ENCODE measurements around the gene DENND4A. TPM values are rescaled to one million over a fixed set of nuclear protein-coding genes. Genes with fewer than 3 reads are reported as not detected.
A peak's percentile ranks its signal among the peaks of the same experiment; 100 is the strongest.

The DENND4A gene
- total and polyA plus RNA-seq, 2 donors (not counting 1 experiment from before 2014, with no cell fraction given), result 24.4 to 103 TPM

DNA sequence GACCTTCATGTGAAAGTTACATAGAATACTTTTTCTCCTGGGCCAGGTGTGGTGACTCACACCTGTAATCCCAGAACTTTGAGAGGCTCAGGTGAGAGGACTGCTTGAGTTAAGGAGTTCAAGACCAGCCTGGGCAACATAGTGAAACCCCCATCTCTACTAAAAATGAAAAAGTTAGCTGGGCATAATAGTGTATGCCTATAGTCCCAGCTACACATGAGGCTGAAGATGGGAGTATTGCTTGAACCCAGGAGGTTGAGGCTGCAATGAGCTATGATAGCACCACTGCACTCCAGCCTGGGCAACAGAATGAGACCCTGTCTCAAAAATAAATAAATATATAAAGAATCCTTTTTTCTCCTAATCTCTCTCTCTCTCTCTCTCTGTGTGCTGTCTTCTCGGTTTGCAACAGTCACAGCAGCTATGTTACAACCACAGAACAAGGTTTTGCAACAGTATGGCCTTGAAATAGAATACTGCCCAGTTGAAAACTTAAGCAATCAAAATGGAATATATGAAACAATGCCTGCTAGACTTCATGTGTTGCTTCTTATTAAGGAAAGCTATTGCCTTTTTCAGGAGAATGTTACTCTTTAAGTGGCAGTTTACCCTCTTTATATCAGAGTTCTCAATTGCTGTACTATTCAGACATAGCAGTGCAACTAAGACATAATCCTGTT lies 12.3 kb upstream of the DENND4A start:
- no peaks in the 10 kb centered on the region for H3K9me3 ChIP-seq (ENCODE audit: control extremely low read depth in 1 of 3, control insufficient read depth in 2 of 3, insufficient read depth in 1 of 3, low read length in 2 of 3)
- CTCF ChIA-PET, result interaction anchor here (0.6 to 1.3 kb wide), 5 partner anchors 9 to 34 kb away, joined by 3 to 4 read pairs (median 3); no protein-coding TSS in a partner anchor
- no peaks in the 10 kb centered on the region for H3K9me3 Mint-ChIP-seq (ENCODE audit: insufficient read depth)
- no peak overlapping the region for H3K4me3 ChIP-seq (ENCODE audit: control extremely low read depth in 1 of 5, extremely low read depth in 1 of 5, insufficient read depth in 1 of 5, low read depth in 2 of 5, low read length in 4 of 5)
- peaks cover 23% of the 10 kb centered on the region for H3K4me1 Mint-ChIP-seq
- H3K9ac ChIP-seq (ENCODE audit: low read length), result no peak overlapping the region
- H3K4me1 ChIP-seq (ENCODE audit: control insufficient read depth in 2 of 2, insufficient read depth in 2 of 2, low read length in 2 of 2), result peaks cover 3 to 17% of the 10 kb centered on the region in 2 donors
- no peak for ATAC-seq (ENCODE audit: low read depth)
- no peaks in the 10 kb centered on the region for H3K27me3 ChIP-seq (replicated peaks in 1 of 4; ENCODE audit: control extremely low read depth in 1 of 4, control insufficient read depth in 3 of 4, insufficient read depth in 4 of 4, low read length in 3 of 4)
- POLR2A ChIA-PET, result interaction anchor here (0.6 to 0.9 kb wide), 3 partner anchors 12 to 77 kb away, joined by 3 to 7 read pairs (median 3); no protein-coding TSS in a partner anchor
- WGBS (ENCODE audit: insufficient coverage), result no CpG with 5 or more reads among the region's 1 CpG
- no peak for DNase-seq
- H3K27ac Mint-ChIP-seq, result peak overlapping the region; percentile 68
- H3K4me2 ChIP-seq (replicated peaks; ENCODE audit: low read depth, low read length, poor library complexity, severe bottlenecking), result no peak overlapping the region
- H3K27ac ChIP-seq (ENCODE audit: low read length in 2 of 2), result peak overlapping the region in 1 of 2 donors; percentile 3
- H3K27me3 Mint-ChIP-seq, result no peaks in the 10 kb centered on the region
- no peak overlapping the region for H3K4me3 Mint-ChIP-seq
- TF ChIP-seq EZH2 (IDR thresholded peaks at IDR 0.05; ENCODE audit: borderline replicate concordance, insufficient read depth, low read depth, low read length, poor library complexity, severe bottlenecking), result no peak
- TF ChIP-seq, protein P1, sequence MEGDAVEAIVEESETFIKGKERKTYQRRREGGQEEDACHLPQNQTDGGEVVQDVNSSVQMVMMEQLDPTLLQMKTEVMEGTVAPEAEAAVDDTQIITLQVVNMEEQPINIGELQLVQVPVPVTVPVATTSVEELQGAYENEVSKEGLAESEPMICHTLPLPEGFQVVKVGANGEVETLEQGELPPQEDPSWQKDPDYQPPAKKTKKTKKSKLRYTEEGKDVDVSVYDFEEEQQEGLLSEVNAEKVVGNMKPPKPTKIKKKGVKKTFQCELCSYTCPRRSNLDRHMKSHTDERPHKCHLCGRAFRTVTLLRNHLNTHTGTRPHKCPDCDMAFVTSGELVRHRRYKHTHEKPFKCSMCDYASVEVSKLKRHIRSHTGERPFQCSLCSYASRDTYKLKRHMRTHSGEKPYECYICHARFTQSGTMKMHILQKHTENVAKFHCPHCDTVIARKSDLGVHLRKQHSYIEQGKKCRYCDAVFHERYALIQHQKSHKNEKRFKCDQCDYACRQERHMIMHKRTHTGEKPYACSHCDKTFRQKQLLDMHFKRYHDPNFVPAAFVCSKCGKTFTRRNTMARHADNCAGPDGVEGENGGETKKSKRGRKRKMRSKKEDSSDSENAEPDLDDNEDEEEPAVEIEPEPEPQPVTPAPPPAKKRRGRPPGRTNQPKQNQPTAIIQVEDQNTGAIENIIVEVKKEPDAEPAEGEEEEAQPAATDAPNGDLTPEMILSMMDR (IDR thresholded peaks at IDR 0.05), result no peak
- H4K20me1 ChIP-seq (ENCODE audit: control insufficient read depth, insufficient read depth, low read length, poor library complexity, severe bottlenecking), result no peaks in the 10 kb centered on the region
- H3K79me2 ChIP-seq (ENCODE audit: control insufficient read depth, insufficient read depth, low read length), result no peaks in the 10 kb centered on the region
- H2AFZ ChIP-seq (ENCODE audit: insufficient read depth, low read depth, low read length, poor library complexity, severe bottlenecking), result peak overlapping the region; percentile 41
- no peaks in the 10 kb centered on the region for H3K36me3 ChIP-seq (replicated peaks in 1 of 2; ENCODE audit: control extremely low read depth in 1 of 2, control insufficient read depth in 1 of 2, extremely low read depth in 1 of 2, insufficient read depth in 2 of 2, low read length in 1 of 2)
- intact Hi-C loops (cut with micrococcal nuclease), result no loop called here

DNA sequence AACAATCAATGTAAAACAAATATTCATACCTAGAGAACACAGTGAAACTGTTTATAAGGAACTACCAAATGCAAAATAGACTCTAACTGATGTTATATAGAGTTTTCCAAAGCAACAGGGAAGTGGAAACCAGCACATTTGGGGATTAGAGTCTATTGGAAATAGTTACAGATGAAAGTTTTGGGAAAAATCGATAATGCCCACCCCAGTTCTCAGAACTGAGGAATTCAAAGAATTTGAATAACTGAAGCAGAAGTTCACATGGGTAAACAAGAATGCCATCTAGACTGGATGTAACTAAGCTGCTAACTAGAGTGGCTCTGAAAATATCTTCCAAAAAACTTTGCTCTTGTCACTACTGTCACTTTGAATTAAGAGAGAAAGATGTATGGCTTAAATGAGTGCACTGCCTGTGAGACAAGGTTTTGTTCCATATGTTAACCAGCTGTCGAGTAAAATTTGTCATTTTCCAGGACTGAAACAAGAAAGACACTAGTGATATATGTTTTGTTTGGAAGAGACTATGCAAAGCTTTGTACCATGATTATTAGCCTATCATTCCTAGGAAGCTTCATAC lies 9.2 kb upstream of the DENND4A start:
- DNase-seq, result no peak
- Histone ChIP-seq H3K9ac (ENCODE audit: low read length) (no peak overlapping the region), H3K27me3 (replicated peaks in 1 of 4; ENCODE audit: control extremely low read depth in 1 of 4, control insufficient read depth in 3 of 4, insufficient read depth in 4 of 4, low read length in 3 of 4) (no peaks in the 10 kb centered on the region), H3K36me3 (replicated peaks in 1 of 2; ENCODE audit: control extremely low read depth in 1 of 2, control insufficient read depth in 1 of 2, extremely low read depth in 1 of 2, insufficient read depth in 2 of 2, low read length in 1 of 2) (no peaks in the 10 kb centered on the region), H4K20me1 (ENCODE audit: control insufficient read depth, insufficient read depth, low read length, poor library complexity, severe bottlenecking) (no peaks in the 10 kb centered on the region), H3K4me3 (ENCODE audit: control extremely low read depth in 1 of 5, extremely low read depth in 1 of 5, insufficient read depth in 1 of 5, low read depth in 2 of 5, low read length in 4 of 5) (no peak overlapping the region), H3K4me2 (replicated peaks; ENCODE audit: low read depth, low read length, poor library complexity, severe bottlenecking) (no peak overlapping the region), H3K9me3 (ENCODE audit: control extremely low read depth in 1 of 3, control insufficient read depth in 2 of 3, insufficient read depth in 1 of 3, low read length in 2 of 3) (no peaks in the 10 kb centered on the region), H3K4me1 (ENCODE audit: control insufficient read depth in 2 of 2, insufficient read depth in 2 of 2, low read length in 2 of 2) (peaks cover 4 to 11% of the 10 kb centered on the region in 2 donors), H2AFZ (ENCODE audit: insufficient read depth, low read depth, low read length, poor library complexity, severe bottlenecking) (no peak overlapping the region), H3K79me2 (ENCODE audit: control insufficient read depth, insufficient read depth, low read length) (no peaks in the 10 kb centered on the region), H3K27ac (ENCODE audit: low read length in 2 of 2) (peak overlapping the region in 1 of 2 donors; percentile 0)
- 80% methylated on average over 1 of the region's 2 CpGs for WGBS (ENCODE audit: insufficient coverage)
- H3K4me3 Mint-ChIP-seq, result no peak overlapping the region
- no peaks in the 10 kb centered on the region for H3K27me3 Mint-ChIP-seq
- peaks cover 25% of the 10 kb centered on the region for H3K4me1 Mint-ChIP-seq
- ChIA-PET CTCF (interaction anchor here (1.3 kb wide), 1 partner anchor 34 kb away, joined by 4 read pairs; no protein-coding TSS in a partner anchor), POLR2A (no interaction called here)
- no peak overlapping the region for H3K27ac Mint-ChIP-seq
- H3K9me3 Mint-ChIP-seq (ENCODE audit: insufficient read depth), result no peaks in the 10 kb centered on the region
- TF ChIP-seq EZH2 (IDR thresholded peaks at IDR 0.05; ENCODE audit: borderline replicate concordance, insufficient read depth, low read depth, low read length, poor library complexity, severe bottlenecking), result no peak
- TF ChIP-seq, protein P1 (IDR thresholded peaks at IDR 0.05), result no peak
- intact Hi-C loops (cut with micrococcal nuclease), result no loop called here
- ATAC-seq (ENCODE audit: low read depth), result no peak
